Measurements from ENCODE around the gene COPB1.
A peak's percentile ranks its signal among the peaks of the same experiment; 100 is the strongest.
"Not testable (repeated sequence)": the region's sequence is repeated elsewhere in the genome, so short reads cannot be mapped to it uniquely, and the experiment has no call there.

Gene COPB1

GRCh38 chr11:14499560-14500180 is at the start of gene COPB1:
TSS of gene COPB1 (minus strand) at chr11:14499811. CDS start at chr11:14498928, 883 bp downstream.
- peak within 1 kb of the TSS; percentile 92 for H3K27ac Mint-ChIP-seq
- peaks cover 40% of the 10 kb centered on the region for H3K36me3 Mint-ChIP-seq (ENCODE audit: low read depth)
- no peaks in the 10 kb centered on the region for H3K9me3 Mint-ChIP-seq
- peaks cover 32% of the 10 kb centered on the region for H3K4me1 Mint-ChIP-seq (ENCODE audit: low read depth)
- peak within 1 kb of the TSS; percentile 94 for H3K4me3 Mint-ChIP-seq
- H3K27me3 Mint-ChIP-seq (ENCODE audit: low read depth), result no peaks in the 10 kb centered on the region

- Mint-ChIP-seq H3K27me3 (ENCODE audit: low read depth) (no peaks in the 10 kb centered on the region), H3K9me3 (peaks cover 8% of the 10 kb centered on the region), H3K36me3 (ENCODE audit: low read depth) (peaks cover 35% of the 10 kb centered on the region), H3K27ac (no peak overlapping the region), H3K4me1 (ENCODE audit: low read depth) (peaks cover 41% of the 10 kb centered on the region), H3K4me3 (no peak overlapping the region)
These were observed 47.8 kb upstream of the COPB1 start for GRCh38 chr11:14547440-14547839.

GRCh38 chr11:14546672-14547071 is 47.1 kb upstream of the COPB1 start:
- H3K4me1 Mint-ChIP-seq (ENCODE audit: low read depth), result peaks cover 37% of the 10 kb centered on the region
- H3K36me3 Mint-ChIP-seq (ENCODE audit: low read depth), result peaks cover 31% of the 10 kb centered on the region
- H3K9me3 Mint-ChIP-seq, result peaks cover 8% of the 10 kb centered on the region
- no peaks in the 10 kb centered on the region for H3K27me3 Mint-ChIP-seq (ENCODE audit: low read depth)
- H3K4me3 Mint-ChIP-seq, result no peak overlapping the region
- H3K27ac Mint-ChIP-seq, result peak overlapping the region; percentile 9

- Mint-ChIP-seq H3K27me3 (ENCODE audit: low read depth) (no peaks in the 10 kb centered on the region), H3K36me3 (ENCODE audit: low read depth) (peaks cover 28% of the 10 kb centered on the region), H3K27ac (peak overlapping the region; percentile 93), H3K4me3 (peak overlapping the region; percentile 53), H3K4me1 (ENCODE audit: low read depth) (peaks cover 49% of the 10 kb centered on the region), H3K9me3 (peaks cover 8% of the 10 kb centered on the region)
These were observed 45.0 kb upstream of the COPB1 start for GRCh38 chr11:14544611-14545010.

- Mint-ChIP-seq H3K4me1 (ENCODE audit: low read depth) (peaks cover 55% of the 10 kb centered on the region), H3K27me3 (ENCODE audit: low read depth) (no peaks in the 10 kb centered on the region), H3K9me3 (peaks cover 8% of the 10 kb centered on the region), H3K4me3 (no peak overlapping the region), H3K27ac (no peak overlapping the region), H3K36me3 (ENCODE audit: low read depth) (peaks cover 28% of the 10 kb centered on the region)
These were observed 43.6 kb upstream of the COPB1 start for GRCh38 chr11:14543260-14543659.

- Mint-ChIP-seq H3K4me3 (no peak overlapping the region), H3K36me3 (ENCODE audit: low read depth) (peaks cover 26% of the 10 kb centered on the region), H3K27me3 (ENCODE audit: low read depth) (no peaks in the 10 kb centered on the region), H3K27ac (no peak overlapping the region), H3K4me1 (ENCODE audit: low read depth) (peaks cover 55% of the 10 kb centered on the region), H3K9me3 (peaks cover 8% of the 10 kb centered on the region)
These were observed 42.7 kb upstream of the COPB1 start for GRCh38 chr11:14542324-14542723.

GRCh38 chr11:14541192-14541947 is 41.8 kb upstream of the COPB1 start:
- peaks cover 25% of the 10 kb centered on the region for H3K36me3 Mint-ChIP-seq (ENCODE audit: low read depth)
- H3K27ac Mint-ChIP-seq, result no peak overlapping the region
- H3K4me1 Mint-ChIP-seq (ENCODE audit: low read depth), result peaks cover 54% of the 10 kb centered on the region
- peaks cover 8% of the 10 kb centered on the region for H3K9me3 Mint-ChIP-seq
- no peaks in the 10 kb centered on the region for H3K27me3 Mint-ChIP-seq (ENCODE audit: low read depth)
- no peak overlapping the region for H3K4me3 Mint-ChIP-seq

- H3K36me3 Mint-ChIP-seq (ENCODE audit: low read depth), result peaks cover 23% of the 10 kb centered on the region
- H3K27me3 Mint-ChIP-seq (ENCODE audit: low read depth), result no peaks in the 10 kb centered on the region
- peak overlapping the region; percentile 3 for H3K4me3 Mint-ChIP-seq
- H3K4me1 Mint-ChIP-seq (ENCODE audit: low read depth), result peaks cover 43% of the 10 kb centered on the region
- H3K27ac Mint-ChIP-seq, result peak overlapping the region; percentile 17
- H3K9me3 Mint-ChIP-seq, result peaks cover 4% of the 10 kb centered on the region
These were observed 40.4 kb upstream of the COPB1 start for GRCh38 chr11:14539982-14540421.

GRCh38 chr11:14538926-14539554 is 39.4 kb upstream of the COPB1 start:
- no peak overlapping the region for H3K27ac Mint-ChIP-seq
- peaks cover 18% of the 10 kb centered on the region for H3K36me3 Mint-ChIP-seq (ENCODE audit: low read depth)
- no peak overlapping the region for H3K4me3 Mint-ChIP-seq
- no peaks in the 10 kb centered on the region for H3K27me3 Mint-ChIP-seq (ENCODE audit: low read depth)
- no peaks in the 10 kb centered on the region for H3K9me3 Mint-ChIP-seq
- peaks cover 37% of the 10 kb centered on the region for H3K4me1 Mint-ChIP-seq (ENCODE audit: low read depth)

- Mint-ChIP-seq H3K4me1 (ENCODE audit: low read depth) (peaks cover 37% of the 10 kb centered on the region), H3K27ac (no peak overlapping the region), H3K4me3 (no peak overlapping the region), H3K27me3 (ENCODE audit: low read depth) (no peaks in the 10 kb centered on the region), H3K9me3 (no peaks in the 10 kb centered on the region), H3K36me3 (ENCODE audit: low read depth) (peaks cover 18% of the 10 kb centered on the region)
These were observed 38.8 kb upstream of the COPB1 start for GRCh38 chr11:14538271-14538925.

GRCh38 chr11:14537134-14537599 is 37.6 kb upstream of the COPB1 start:
- no peaks in the 10 kb centered on the region for H3K9me3 Mint-ChIP-seq
- H3K4me3 Mint-ChIP-seq, result peak overlapping the region; percentile 62
- peaks cover 18% of the 10 kb centered on the region for H3K36me3 Mint-ChIP-seq (ENCODE audit: low read depth)
- no peaks in the 10 kb centered on the region for H3K27me3 Mint-ChIP-seq (ENCODE audit: low read depth)
- H3K27ac Mint-ChIP-seq, result peak overlapping the region; percentile 89
- peaks cover 35% of the 10 kb centered on the region for H3K4me1 Mint-ChIP-seq (ENCODE audit: low read depth)

- H3K27me3 Mint-ChIP-seq (ENCODE audit: low read depth); H3K4me3 Mint-ChIP-seq; H3K27ac Mint-ChIP-seq; H3K9me3 Mint-ChIP-seq: not testable (repeated sequence)
- peaks cover 21% of the 10 kb centered on the region for H3K36me3 Mint-ChIP-seq (ENCODE audit: low read depth)
- H3K4me1 Mint-ChIP-seq (ENCODE audit: low read depth), result peaks cover 26% of the 10 kb centered on the region
These were observed 35.6 kb upstream of the COPB1 start for GRCh38 chr11:14535166-14535565.

GRCh38 chr11:14529951-14530350 is 30.3 kb upstream of the COPB1 start:
- Mint-ChIP-seq H3K9me3 (no peaks in the 10 kb centered on the region), H3K36me3 (ENCODE audit: low read depth) (peaks cover 14% of the 10 kb centered on the region), H3K27ac (no peak overlapping the region), H3K4me1 (ENCODE audit: low read depth) (no peaks in the 10 kb centered on the region), H3K4me3 (no peak overlapping the region), H3K27me3 (ENCODE audit: low read depth) (no peaks in the 10 kb centered on the region)

GRCh38 chr11:14529321-14529720 is 29.7 kb upstream of the COPB1 start:
- H3K9me3 Mint-ChIP-seq, result no peaks in the 10 kb centered on the region
- no peaks in the 10 kb centered on the region for H3K4me1 Mint-ChIP-seq (ENCODE audit: low read depth)
- H3K4me3 Mint-ChIP-seq, result no peak overlapping the region
- H3K36me3 Mint-ChIP-seq (ENCODE audit: low read depth), result peaks cover 14% of the 10 kb centered on the region
- no peak overlapping the region for H3K27ac Mint-ChIP-seq
- H3K27me3 Mint-ChIP-seq (ENCODE audit: low read depth), result no peaks in the 10 kb centered on the region
